Activated naive CD4-positive, alpha-beta T cell treated with anti-CD3 and anti-CD28 coated beads, Interleukin-2, amount 50 U/mL, for 72 hours (primary cell): Measurements from ENCODE around the gene LRRC3. TPM values are rescaled to one million over a fixed set of nuclear protein-coding genes. Genes with fewer than 3 reads are reported as not detected.
"Not testable (repeated sequence)": the region's sequence is repeated elsewhere in the genome, so short reads cannot be mapped to it uniquely, and the experiment has no call there.

Source experiments
- ATAC-seq, 2 donors: fragments of 150-1000 bp; cut with Tn5 transposase; 2 replicates each; pipeline ENCODE4 v1.10.0; 2021; ENCODE audit warnings: mild to moderate bottlenecking in 2 of 2, moderate library complexity in 2 of 2
- DNase-seq, 2 donors: peaks; one replicate each; pipeline ENCODE4 v3.0.0; 2021 to 2022; ENCODE audit warnings: low spot score in 2 of 2
- H3K27ac Mint-ChIP-seq, 2 donors: one replicate each; pipeline ENCODE4 v1.8.0; 2022; ENCODE audit warnings: mild to moderate bottlenecking in 2 of 2, mixed read lengths in 2 of 2
- H3K36me3 Mint-ChIP-seq, 2 donors: one replicate each; pipeline ENCODE4 v1.8.0; 2022; ENCODE audit warnings: mixed read lengths in 2 of 2
- H3K9me3 Mint-ChIP-seq, 2 donors: one replicate each; pipeline ENCODE4 v1.8.0; 2022; ENCODE audit warnings: mixed read lengths in 2 of 2
- total RNA-seq, 2 donors: library from RNA; stranded (reverse); gene quantifications; one replicate each; pipeline ENCODE4 v1.2.3, GENCODE V29; 2022

The LRRC3 gene
- total RNA-seq, 2 donors from 2014 or later, result 4.8 to 5.6 TPM

DNA sequence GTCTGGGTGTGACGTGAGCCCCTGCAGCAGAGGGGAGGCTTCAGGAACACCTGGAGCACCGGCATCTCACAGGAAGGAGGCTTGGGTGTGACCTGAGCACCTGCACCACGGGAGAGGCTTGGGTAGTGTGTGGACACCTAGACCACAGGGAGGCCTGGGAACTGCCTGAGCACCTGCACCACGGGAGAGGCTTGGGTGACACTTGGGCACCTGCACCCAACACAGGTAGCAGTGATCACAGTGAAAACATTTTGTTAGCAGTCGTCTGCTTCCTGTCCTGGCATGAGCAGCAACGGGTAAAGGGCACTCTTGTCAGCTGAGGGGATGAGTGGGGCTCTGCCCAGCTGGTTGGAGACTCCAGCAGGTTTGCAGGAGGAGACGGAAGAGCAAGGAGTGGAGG lies 22.4 kb downstream of the LRRC3 start:
- H3K36me3 Mint-ChIP-seq, result no peaks in the 10 kb centered on the region

DNA sequence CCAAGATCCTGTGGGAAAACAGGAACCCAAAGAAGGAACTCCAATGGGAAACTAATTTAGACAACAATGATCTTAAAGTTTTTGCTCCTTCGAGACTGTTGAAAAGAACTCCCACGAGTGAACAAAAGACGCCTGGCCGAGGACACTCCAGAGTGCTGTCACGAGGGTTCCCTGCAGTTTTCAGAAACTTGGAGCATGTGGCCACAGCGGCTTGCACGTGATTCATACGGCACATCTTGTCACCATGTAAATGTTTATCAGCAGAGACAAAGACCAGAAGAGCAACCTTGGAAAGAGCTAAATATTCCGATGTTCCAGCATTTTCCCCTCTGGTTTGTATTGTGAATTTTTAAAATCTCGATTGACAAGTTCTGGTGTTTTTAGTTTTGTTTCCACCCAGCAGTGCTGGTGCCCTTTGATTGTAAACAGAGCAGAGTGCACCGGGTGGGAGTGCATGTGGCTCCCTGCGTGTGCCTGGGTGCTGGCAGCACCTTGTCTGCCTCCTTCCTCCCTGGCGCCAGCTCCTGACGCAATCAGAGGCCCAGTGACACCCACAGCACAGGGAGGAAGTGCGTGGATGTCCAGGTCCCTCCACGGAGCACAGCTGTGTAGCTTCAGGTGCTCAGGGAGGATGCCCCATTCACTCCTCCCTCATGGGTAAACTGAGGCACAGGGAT lies 23.0 kb downstream of the LRRC3 start:
- no peak for ATAC-seq
- DNase-seq, result no peak
- no peaks in the 10 kb centered on the region for H3K36me3 Mint-ChIP-seq
- peak overlapping the region in 1 of 2 donors; percentile 31 for H3K27ac Mint-ChIP-seq
- no peaks in the 10 kb centered on the region for H3K9me3 Mint-ChIP-seq

More for the DNA sequence above, 22.4 kb downstream of the LRRC3 start:
- ATAC-seq (no peak), DNase-seq (no peak)
- Mint-ChIP-seq H3K27ac (peak overlapping the region in 1 of 2 donors; percentile 31), H3K9me3 (no peaks in the 10 kb centered on the region)

DNA sequence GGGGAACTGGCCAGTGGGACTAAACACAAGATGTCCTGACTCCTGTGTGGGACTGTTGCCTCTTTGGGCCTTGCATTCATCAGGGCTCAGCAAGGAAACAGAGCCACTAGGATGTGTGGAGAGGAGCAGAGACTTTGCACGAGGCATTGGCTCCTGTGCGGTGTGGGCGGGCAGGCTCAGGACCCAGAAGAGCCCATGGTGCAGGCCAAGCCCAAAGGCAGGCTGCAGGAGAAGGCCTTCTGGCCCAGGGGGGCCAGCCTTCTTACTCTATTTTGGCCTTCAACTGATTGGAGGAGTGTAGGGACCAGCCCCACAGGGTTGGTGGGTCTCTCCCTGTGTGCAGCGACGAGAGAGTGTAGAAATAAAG lies 23.5 kb downstream of the LRRC3 start:
- peak overlapping the region in 1 of 2 donors; percentile 63 for H3K27ac Mint-ChIP-seq
- ATAC-seq (no peak), DNase-seq (no peak)
- no peaks in the 10 kb centered on the region for H3K9me3 Mint-ChIP-seq
- no peaks in the 10 kb centered on the region for H3K36me3 Mint-ChIP-seq

DNA sequence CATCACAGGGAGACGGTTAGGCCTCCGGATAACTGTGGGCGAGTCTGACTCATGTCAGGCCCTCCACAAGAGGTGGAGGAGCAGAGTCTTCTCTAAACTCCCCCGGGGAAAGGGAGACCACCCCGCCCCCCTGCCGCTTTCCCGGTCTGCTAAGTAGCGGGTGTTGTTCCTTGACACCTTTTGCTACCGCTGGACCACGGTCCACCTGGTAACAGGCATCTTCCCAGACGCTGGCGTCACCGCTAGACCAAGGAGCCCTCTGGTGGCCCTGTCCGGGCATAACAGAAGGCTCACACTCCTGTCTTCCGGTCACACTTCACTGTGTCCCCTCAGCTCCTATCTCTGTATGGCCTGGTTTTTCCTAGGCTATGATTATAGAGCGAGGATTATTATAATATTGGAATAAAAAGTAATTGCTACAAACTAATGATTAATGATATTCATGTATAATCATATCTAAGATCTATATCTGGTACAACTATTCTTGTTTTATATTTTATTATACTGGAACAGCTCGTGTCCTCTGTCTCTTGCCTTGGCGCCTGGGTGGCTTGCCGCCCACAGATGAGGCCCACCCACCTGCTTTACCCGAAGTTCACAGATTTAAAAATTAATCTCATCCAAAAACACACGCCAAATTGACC lies 24.4 kb downstream of the LRRC3 start:
- ATAC-seq, result not testable (repeated sequence)

DNA sequence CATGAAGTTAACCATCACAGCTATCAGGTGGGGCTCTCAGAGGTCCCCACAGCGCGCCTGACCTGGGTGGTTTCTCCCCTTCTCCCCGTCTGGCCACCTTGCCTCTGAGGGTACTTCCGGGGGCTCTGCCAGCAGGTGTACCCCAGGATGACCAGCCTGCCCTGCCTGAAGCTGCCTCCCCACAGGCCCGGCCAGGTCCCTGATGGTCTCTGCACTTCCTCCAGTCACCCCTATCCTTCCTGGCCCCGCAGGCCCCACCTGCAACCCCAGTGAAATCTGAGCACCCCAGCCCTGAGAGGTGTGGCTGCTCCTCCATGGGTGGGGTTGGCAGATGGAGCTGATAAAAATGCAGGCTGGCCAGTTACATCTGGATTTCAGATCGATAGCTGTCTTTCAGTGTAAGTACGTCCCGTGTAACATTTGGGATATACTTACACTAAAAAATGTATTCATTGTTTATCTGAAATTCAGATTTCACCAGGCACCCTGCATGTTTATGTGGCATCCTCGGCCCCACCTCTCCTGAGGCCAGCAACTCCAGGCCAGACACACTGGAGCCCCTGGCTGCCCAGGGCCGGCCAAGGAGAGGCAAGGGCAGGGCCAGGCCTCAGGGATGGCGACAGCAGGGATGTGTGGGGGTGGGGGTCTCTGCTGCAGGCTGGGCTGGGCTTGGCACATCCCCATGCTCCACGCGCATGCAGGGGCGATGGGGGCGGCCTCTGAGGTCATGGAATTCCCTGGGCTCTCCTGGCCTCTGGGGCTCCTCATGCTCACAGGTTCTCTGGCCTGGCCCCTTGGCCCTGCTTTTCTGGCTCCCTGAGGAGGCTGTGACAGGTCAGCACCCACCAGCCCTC lies 25.1 kb downstream of the LRRC3 start:
- Mint-ChIP-seq H3K9me3 (no peaks in the 10 kb centered on the region), H3K27ac (peak overlapping the region in 1 of 2 donors; percentile 56), H3K36me3 (no peaks in the 10 kb centered on the region)
- no peak for DNase-seq
- no peak for ATAC-seq

More for the DNA sequence above, 24.4 kb downstream of the LRRC3 start:
- H3K27ac Mint-ChIP-seq, result peak overlapping the region in 1 of 2 donors; percentile 56
- H3K36me3 Mint-ChIP-seq, H3K9me3 Mint-ChIP-seq: not testable (repeated sequence)
- DNase-seq, result peak; percentile 46 to 70

DNA sequence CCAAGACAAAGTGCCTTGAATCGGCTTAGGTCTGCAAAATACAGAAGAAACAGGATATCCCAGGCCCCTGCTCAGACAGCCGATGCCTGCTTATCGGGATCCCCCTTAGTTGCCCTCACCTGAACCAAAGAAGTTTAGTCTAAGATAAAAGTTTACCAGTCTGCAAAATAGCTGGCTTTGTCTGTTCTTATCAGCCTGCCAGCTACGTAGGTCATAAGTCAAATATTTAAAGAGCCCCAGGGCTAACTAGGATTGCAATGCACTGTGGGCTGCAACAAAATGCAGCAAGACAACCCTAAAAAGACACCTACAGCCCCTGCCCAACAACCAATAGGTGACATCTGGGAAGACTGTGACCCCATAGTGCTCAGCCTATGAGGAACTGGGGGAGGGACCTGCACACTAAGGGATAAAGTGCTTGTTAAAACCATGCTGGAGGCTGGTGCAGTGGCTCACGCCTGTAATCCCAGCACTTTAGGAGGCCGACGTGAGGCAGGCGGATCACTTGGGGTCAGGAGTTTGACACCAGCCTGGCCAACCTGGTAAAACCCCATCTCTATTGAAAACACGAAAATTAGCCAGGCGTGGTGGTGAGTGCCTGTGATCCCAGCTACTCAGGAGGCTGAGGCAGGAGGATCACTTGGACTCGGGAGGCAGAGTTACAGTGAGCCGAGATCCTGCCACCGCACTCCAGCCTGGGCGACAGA lies 27.4 kb downstream of the LRRC3 start:
- ATAC-seq (no peak), DNase-seq (no peak)
- Mint-ChIP-seq H3K9me3 (no peaks in the 10 kb centered on the region), H3K36me3 (no peaks in the 10 kb centered on the region), H3K27ac (peak overlapping the region in 1 of 2 donors; percentile 26)

DNA sequence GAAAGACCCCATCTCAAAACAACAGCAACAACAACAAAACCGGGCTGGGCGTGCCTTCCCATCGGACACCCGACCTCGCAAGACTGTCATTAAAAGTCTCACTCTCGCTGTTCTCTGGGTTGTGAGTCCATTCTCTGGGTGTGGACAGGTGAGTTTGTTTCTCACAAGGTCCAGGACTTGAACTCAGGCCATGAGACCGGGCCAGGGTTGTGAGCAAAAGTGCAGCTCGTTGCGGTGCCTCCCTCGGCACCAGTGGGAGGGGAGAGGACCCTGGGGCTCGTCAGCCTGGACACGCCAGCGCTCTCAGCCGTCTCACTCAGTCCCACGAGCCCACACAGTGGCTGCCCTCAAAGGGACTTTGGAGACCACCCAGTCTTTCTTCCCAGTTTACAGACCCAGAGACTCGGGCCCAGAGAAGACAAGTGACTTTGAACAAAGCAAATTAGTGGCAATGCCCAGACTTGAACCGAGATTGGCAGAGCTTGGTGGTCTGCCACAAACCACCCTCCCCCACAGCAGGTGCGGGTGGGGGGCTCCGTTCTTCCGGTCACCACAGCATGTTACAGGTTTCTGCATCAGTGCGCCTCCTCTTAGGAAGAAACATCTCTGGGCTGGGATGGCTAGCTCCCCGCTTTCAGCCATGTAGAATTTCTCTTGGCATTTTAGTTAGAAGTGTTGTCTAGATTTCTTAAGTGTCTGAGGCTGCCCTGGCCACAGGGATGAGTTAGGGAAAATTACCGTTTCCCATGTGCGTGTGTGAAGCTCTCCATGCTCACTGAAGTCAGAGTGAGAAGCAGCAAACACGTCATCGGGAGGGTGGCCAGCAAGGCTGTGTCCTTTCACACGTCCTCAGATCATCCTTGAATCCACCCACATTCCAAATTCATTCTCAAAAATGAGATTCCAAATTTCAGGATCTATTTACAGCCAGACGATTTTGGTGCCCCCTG lies 28.3 kb downstream of the LRRC3 start:
- DNase-seq, result no peak
- Mint-ChIP-seq H3K36me3 (no peaks in the 10 kb centered on the region), H3K9me3 (no peaks in the 10 kb centered on the region), H3K27ac (peak overlapping the region; percentile 26 to 32)
- ATAC-seq, result no peak

DNA sequence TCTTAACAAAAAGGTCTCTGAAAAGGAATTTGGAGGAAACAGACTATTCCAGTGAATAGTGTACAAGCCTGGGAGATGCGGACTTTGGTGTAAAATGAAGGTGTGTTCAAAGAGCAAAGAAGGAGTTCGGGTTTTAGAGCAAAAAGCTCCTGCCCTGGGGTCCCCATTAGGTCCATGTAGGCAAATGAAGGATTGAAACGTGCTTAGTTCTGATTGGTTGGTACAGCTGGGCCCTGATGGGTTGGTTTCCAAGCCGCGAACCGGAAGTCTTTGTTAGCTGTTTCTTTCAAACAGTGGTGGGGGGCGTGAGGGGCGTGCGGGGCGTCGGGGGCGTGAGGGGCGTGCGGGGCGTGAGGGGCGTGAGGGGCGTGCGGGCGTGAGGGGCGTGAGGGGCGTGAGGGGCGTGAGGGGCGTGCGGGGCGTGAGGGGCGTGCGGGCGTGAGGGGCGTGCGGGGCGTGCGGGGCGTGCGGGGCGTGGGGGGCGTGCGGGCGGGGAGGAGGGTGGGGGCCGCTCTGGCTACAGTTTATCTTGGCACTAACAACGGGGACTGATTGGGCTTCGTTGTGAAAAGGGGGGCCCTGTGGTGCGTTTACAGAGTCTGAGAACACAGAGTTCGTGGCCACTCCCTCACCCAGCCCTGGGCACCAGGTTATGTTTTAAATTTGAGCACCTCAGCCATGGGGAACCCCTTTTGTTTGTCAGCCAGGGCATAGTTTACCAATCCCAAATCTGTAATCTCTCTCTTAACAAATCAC lies 29.4 kb downstream of the LRRC3 start:
- DNase-seq (no peak), ATAC-seq (peak in 1 of 2 donors; percentile 14)
- Mint-ChIP-seq H3K9me3 (no peaks in the 10 kb centered on the region), H3K36me3 (no peaks in the 10 kb centered on the region), H3K27ac (no peak overlapping the region)

DNA sequence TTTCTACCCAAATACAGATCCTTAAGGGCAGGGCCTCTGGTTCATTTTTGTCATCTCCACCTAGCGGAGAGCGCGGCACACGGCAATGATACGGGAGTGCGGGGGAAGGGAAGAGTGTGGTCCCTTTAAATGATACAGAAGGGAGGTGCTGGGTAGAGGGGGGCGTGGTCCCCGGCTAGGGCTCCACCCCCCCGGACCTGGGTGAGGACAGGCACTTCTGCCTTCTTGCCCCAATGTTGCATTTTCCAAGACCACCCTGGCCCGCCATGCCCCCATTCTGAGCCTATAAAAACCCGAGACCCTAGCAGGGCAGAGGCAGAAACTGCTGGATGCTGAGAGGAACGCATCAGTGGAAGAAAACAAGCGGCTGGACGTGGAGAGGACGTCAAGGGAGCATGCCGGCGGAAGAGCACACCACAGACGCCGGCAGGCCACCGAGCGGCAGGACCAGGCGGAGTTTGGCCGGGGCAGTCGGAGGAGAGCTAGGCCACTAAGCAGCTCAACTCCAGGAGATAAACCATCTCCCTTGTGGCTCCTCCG lies 30.0 kb downstream of the LRRC3 start:
- ATAC-seq (peak; percentile 54 to 90), DNase-seq (peak in 1 of 2 donors; percentile 55)
- Mint-ChIP-seq H3K27ac (no peak overlapping the region), H3K36me3 (no peaks in the 10 kb centered on the region), H3K9me3 (no peaks in the 10 kb centered on the region)

DNA sequence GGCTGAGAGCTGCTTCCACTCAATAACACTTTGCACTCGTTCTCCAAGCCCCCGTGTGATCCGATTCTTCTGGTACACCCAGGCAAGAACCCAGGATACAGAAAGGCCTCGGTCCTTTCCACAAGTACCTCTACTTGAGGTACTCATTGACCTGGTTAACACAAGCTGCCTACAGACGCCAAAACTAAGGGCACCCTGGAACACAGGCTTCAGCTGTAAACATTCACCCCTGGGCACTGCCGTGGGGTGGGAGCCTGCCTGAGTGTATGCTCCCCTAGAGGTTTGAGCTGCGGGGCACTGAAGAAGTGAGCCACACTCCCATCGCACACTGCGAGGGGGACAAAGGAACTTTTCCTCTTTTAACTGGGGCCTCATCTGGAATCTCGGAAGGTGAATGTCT lies 30.5 kb downstream of the LRRC3 start:
- DNase-seq, result no peak
- no peaks in the 10 kb centered on the region for H3K36me3 Mint-ChIP-seq
- no peak overlapping the region for H3K27ac Mint-ChIP-seq
- H3K9me3 Mint-ChIP-seq, result no peaks in the 10 kb centered on the region
- peak in 1 of 2 donors; percentile 38 for ATAC-seq

DNA sequence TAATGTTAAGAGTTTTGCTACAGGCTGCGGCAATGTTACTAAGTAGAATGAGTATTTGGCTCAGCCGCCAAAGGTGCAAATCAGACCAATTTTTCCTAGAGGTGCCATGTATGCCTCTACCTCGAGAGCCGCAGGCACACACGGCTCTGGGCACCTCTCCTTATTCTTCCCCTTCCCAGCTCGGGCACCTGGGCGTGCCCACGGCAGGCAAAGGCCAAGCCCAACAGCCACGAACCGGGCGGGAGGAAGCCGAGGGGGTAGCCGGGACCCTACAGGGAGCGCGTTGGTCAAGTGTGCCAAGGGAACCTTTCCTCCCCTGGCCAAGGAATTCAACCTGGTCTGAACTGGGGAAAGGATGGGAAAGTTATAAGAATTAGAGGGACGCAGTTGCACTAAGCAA lies 31.0 kb downstream of the LRRC3 start:
- H3K27ac Mint-ChIP-seq, result no peak overlapping the region
- no peaks in the 10 kb centered on the region for H3K36me3 Mint-ChIP-seq
- ATAC-seq, result no peak
- H3K9me3 Mint-ChIP-seq, result no peaks in the 10 kb centered on the region
- no peak for DNase-seq

DNA sequence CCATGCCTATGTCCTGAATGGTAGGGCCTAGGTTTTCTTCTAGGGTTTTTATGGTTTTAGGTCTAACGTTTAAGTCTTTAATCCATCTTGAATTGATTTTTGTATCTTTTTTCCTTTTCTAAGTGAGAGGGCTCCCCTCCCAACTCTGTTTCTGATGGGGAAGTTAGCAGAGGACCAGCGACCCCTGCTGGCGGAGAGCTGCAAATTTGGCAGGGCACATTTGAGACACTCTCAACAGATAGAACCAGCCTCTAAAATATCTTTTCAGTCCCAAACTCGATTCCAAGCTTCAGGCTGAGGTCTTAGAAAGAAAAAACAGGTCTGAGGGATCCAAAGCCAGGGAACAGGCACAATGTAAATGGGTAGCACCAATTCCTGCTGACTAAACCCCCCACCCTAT lies 32.5 kb downstream of the LRRC3 start:
- Mint-ChIP-seq H3K9me3 (peaks cover 7 to 10% of the 10 kb centered on the region in 2 donors), H3K27ac (no peak overlapping the region), H3K36me3 (peaks cover 9 to 11% of the 10 kb centered on the region in 2 donors)
- ATAC-seq (peak in 1 of 2 donors; percentile 47), DNase-seq (peak in 1 of 2 donors; percentile 66)

DNA sequence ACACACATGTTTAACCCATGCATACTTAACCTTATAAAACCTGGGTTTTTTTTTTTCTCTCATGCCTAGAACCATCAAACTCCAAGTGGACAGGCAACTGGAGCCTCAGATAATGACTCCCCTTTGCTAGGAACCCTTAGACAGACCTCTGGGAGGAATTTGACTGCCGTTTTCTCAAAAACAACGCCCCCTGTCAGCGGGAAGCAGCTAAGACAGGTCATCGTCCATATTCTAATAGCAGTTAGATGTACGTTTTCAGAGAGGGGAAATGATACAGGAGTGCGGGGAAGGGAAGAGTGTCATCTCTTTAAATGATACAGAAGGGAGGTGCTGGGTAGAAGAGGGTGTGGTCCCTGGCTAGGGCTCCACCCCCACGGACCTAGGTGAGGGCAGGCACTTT lies 34.7 kb downstream of the LRRC3 start:
- no peak for ATAC-seq
- Mint-ChIP-seq H3K36me3 (peaks cover 16 to 18% of the 10 kb centered on the region in 2 donors), H3K27ac (peak overlapping the region in 1 of 2 donors; percentile 27), H3K9me3 (peaks cover 12 to 16% of the 10 kb centered on the region in 2 donors)
- no peak for DNase-seq

DNA sequence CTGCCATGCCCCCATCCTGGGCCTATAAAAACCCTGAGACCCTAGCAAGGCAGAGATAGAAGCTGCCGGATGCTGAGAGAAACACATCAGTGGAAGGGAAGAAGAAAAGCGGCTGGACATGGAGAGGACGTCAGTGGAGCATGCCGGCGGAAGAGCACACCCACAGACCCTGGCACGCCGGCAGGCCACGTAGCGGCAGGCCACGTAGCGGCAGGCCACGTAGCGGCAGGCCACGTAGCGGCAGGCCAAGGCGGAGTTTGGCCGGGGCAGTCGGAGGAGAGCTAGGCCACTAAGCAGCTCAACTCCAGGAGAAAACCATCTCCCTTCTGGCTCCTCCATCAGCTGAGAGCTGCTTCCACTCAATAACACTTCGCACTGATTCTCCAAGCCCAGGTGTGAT lies 35.1 kb downstream of the LRRC3 start:
- ATAC-seq (no peak), DNase-seq (no peak)
- peaks cover 16 to 18% of the 10 kb centered on the region in 2 donors for H3K36me3 Mint-ChIP-seq
- H3K9me3 Mint-ChIP-seq, result peaks cover 12 to 16% of the 10 kb centered on the region in 2 donors
- peak overlapping the region in 1 of 2 donors; percentile 49 for H3K27ac Mint-ChIP-seq

DNA sequence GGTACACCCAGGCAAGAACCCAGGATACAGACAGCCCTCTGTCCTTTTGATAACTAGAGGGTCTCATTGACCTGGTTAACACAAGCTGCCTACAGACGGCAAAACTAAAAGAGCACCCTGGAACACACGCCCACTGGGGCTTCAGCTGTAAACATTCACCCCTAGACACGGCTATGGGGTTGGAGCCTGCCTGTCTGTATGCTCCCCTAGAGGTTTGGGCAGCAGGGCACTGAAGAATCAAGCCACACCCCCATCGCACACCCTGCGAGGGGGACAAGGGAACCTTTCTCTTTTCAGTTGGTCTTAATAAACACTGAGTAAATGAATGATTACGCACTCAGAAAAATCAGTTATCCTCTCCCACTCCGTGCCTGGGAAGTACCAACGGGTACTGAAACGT lies 35.5 kb downstream of the LRRC3 start:
- DNase-seq, result no peak
- peak overlapping the region in 1 of 2 donors; percentile 49 for H3K27ac Mint-ChIP-seq
- H3K36me3 Mint-ChIP-seq, result peaks cover 16 to 18% of the 10 kb centered on the region in 2 donors
- peaks cover 12 to 16% of the 10 kb centered on the region in 2 donors for H3K9me3 Mint-ChIP-seq
- no peak for ATAC-seq
